B cell (primary cell): ENCODE data around the gene RCN1. TPM values are rescaled to one million over a fixed set of nuclear protein-coding genes. Genes with fewer than 3 reads are reported as not detected.

Source experiments
- ATAC-seq: fragments of 200-7000 bp; cut with Tn5 transposase; one replicate; pipeline ENCODE4 v1.10.0; 2021; ENCODE audit warnings: low read depth, mild to moderate bottlenecking, moderate number of reproducible peaks, moderate library complexity
- CTCF ChIA-PET: fragments of 350-600 bp; sonication (Branson Sonifier 250); formaldehyde crosslinking; loops from one replicate; lab custom pipeline; 2021; ENCODE audit warnings: antibody characterized with exemption, inconsistent platforms; lab: Charles Lee
- POLR2A ChIA-PET: fragments of 350-600 bp; sonication (Branson Sonifier 250); formaldehyde crosslinking; loops from one replicate; lab custom pipeline; 2021; ENCODE audit warnings: antibody characterized with exemption; lab: Charles Lee
- DNase-seq: peaks from one replicate; pipeline ENCODE4 v3.0.0; 2013
- H2AFZ ChIP-seq: 2 replicates; pipeline ENCODE4 v1.6.1; 2012; ENCODE audit warnings: mild to moderate bottlenecking, low read depth, low read length; ENCODE audit not compliant: insufficient read depth, poor library complexity, severe bottlenecking
- H3K27ac ChIP-seq, 2 donors: 1 replicate in 1 of 2; 2 replicates in 1 of 2; pipeline ENCODE4 v1.5.1; 2012 to 2013; ENCODE audit warnings: low read length in 2 of 2, mild to moderate bottlenecking in 2 of 2, moderate library complexity in 1 of 2
- H3K27me3 ChIP-seq, 4 experiments: fragments of 200-600 bp in 1 of 4; sonication (generic) in 1 of 4; replicated peaks in 1 of 4; 1 replicate in 2 of 4; 2 replicates in 2 of 4; pipeline versions ENCODE4 v1.6.1 to v1.7.0; 2013 to 2016; ENCODE audit warnings: low read length in 3 of 4, mild to moderate bottlenecking in 2 of 4, mixed read lengths in 1 of 4, moderate library complexity in 1 of 4; ENCODE audit not compliant: insufficient read depth in 4 of 4, control insufficient read depth in 3 of 4; ENCODE audit errors: control extremely low read depth in 1 of 4
- H3K36me3 ChIP-seq, 2 experiments: replicated peaks in 1 of 2; 1 replicate in 1 of 2; 2 replicates in 1 of 2; pipeline versions ENCODE4 v1.6.1 to v1.7.1; 2013; ENCODE audit warnings: low read length in 1 of 2; ENCODE audit not compliant: insufficient read depth in 2 of 2, control insufficient read depth in 1 of 2; ENCODE audit errors: control extremely low read depth in 1 of 2, extremely low read depth in 1 of 2
- H3K4me1 ChIP-seq, 2 donors: fragments of 200-600 bp in 1 of 2; sonication (generic) in 1 of 2; 1 replicate in 1 of 2; 2 replicates in 1 of 2; pipeline versions ENCODE4 v1.5.1 to v1.6.1; 2013 to 2017; ENCODE audit warnings: low read length in 2 of 2; ENCODE audit not compliant: control insufficient read depth in 2 of 2, insufficient read depth in 2 of 2
- H3K4me2 ChIP-seq: replicated peaks from 2 replicates; pipeline ENCODE3; 2012; ENCODE audit warnings: mild to moderate bottlenecking, low read depth, low read length; ENCODE audit not compliant: poor library complexity, severe bottlenecking
- H3K4me3 ChIP-seq, 5 experiments: fragments of 200-600 bp in 1 of 5; sonication (generic) in 1 of 5; 1 replicate in 3 of 5; 2 replicates in 2 of 5; pipeline versions ENCODE4 v1.5.1 to v1.7.0; 2011 to 2016; ENCODE audit warnings: low read length in 4 of 5, mild to moderate bottlenecking in 4 of 5, low read depth in 2 of 5, control low read depth in 1 of 5, moderate library complexity in 1 of 5; ENCODE audit not compliant: insufficient read depth in 1 of 5; ENCODE audit errors: control extremely low read depth in 1 of 5, extremely low read depth in 1 of 5
- H3K79me2 ChIP-seq: fragments of 200-600 bp; sonication (generic); one replicate; pipeline ENCODE4 v1.6.0; 2016; ENCODE audit warnings: low read length; ENCODE audit not compliant: control insufficient read depth, insufficient read depth
- H3K9ac ChIP-seq: fragments of 200-600 bp; sonication (generic); 2 replicates; pipeline ENCODE4 v1.6.1; 2017; ENCODE audit warnings: mild to moderate bottlenecking, low read length, moderate library complexity
- H3K9me3 ChIP-seq, 3 donors: one replicate each; pipeline versions ENCODE4 v1.6.1 to v1.7.1; 2013; ENCODE audit warnings: low read length in 2 of 3; ENCODE audit not compliant: control insufficient read depth in 2 of 3, insufficient read depth in 1 of 3; ENCODE audit errors: control extremely low read depth in 1 of 3
- H4K20me1 ChIP-seq: 2 replicates; pipeline ENCODE4 v1.6.0; 2012; ENCODE audit warnings: mild to moderate bottlenecking, low read length; ENCODE audit not compliant: insufficient read depth, control insufficient read depth, poor library complexity, severe bottlenecking
- H3K27ac Mint-ChIP-seq: one replicate; pipeline ENCODE4 v1.8.0; 2021; ENCODE audit warnings: mixed read lengths
- H3K27me3 Mint-ChIP-seq: one replicate; pipeline ENCODE4 v1.8.0; 2021; ENCODE audit warnings: mixed read lengths
- H3K4me1 Mint-ChIP-seq: one replicate; pipeline ENCODE4 v1.8.0; 2021; ENCODE audit warnings: mixed read lengths
- H3K4me3 Mint-ChIP-seq: one replicate; pipeline ENCODE4 v1.8.0; 2021; ENCODE audit warnings: mixed read lengths
- H3K9me3 Mint-ChIP-seq: one replicate; pipeline ENCODE4 v1.8.0; 2022; ENCODE audit warnings: mixed read lengths; ENCODE audit not compliant: insufficient read depth
- CTCF ChIP-seq: fragments of 200-600 bp; IDR thresholded peaks from one replicate; pipeline ENCODE4 v1.8.0; 2022; ENCODE audit warnings: antibody characterized with exemption, mild to moderate bottlenecking
- EZH2 ChIP-seq: IDR thresholded peaks from 2 replicates; pipeline ENCODE4 v1.6.1; 2012; ENCODE audit warnings: borderline replicate concordance, low read depth, mild to moderate bottlenecking, moderate library complexity, low read length; ENCODE audit not compliant: insufficient read depth, poor library complexity, severe bottlenecking
- WGBS: methylation state at CpG from one replicate; pipeline ENCODE4 v1.1.5; 2013; ENCODE audit warnings: missing lambda C conversion rate; ENCODE audit not compliant: insufficient coverage; 5-methylcytosine and 5-hydroxymethylcytosine counted together
- intact Hi-C: fragments of 100-400 bp; cut with micrococcal nuclease; formaldehyde crosslinking; loops from one replicate; pipeline ENCODE4 v1.10.0; 2022
- polyA plus RNA-seq: library from polyadenylated mRNA; depleted of rRNA; stranded (reverse); fragments of >200 nt; gene quantifications from 2 replicates; pipeline ENCODE4 v1.2.3, GENCODE V29; 2012
- total RNA-seq, 2 donors: library from RNA; stranded (reverse); fragments of 120-200 nt in 1 of 2; gene quantifications; 1 replicate in 1 of 2; 2 replicates in 1 of 2; pipeline versions ENCODE4 v1.2.3 to v1.2.4, GENCODE V29; 2013 to 2022

Gene RCN1
- total and polyA plus RNA-seq, 2 donors (not counting 1 experiment from before 2014, with no cell fraction given): 2.6 to 3.8 TPM

DNA sequence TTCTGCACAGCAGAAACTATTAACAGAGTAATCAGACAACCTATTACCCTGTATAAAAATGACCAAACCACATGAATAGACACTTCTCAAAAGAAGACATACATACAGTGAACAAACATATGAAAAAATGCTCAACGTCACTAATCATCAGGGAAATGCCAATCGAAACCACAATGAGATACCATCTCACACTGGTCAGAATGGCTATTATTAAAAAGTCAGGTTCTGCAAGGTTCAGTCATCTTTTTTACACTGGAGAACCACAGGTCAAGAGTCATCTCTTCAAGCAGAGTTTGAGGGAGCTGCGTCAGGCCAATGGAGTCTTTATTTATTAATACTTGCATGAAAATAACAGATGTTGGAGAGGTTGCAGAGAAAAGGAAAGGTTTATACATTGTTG is 40.4 kb downstream of the RCN1 start:
- ChIA-PET POLR2A (no interaction called here), CTCF (no interaction called here)
- Histone ChIP-seq H3K4me3 (no peak overlapping the region), H3K27me3 (no peaks in the 10 kb centered on the region), H3K9me3 (peaks cover 0 to 5% (median 5%) of the 10 kb centered on the region in 3 donors), H4K20me1 (no peaks in the 10 kb centered on the region), H3K79me2 (no peaks in the 10 kb centered on the region), H3K9ac (no peak overlapping the region), H3K4me1 (no peaks in the 10 kb centered on the region), H3K36me3 (no peaks in the 10 kb centered on the region), H3K4me2 (no peak overlapping the region), H3K27ac (no peak overlapping the region), H2AFZ (no peak overlapping the region)
- no peaks in the 10 kb centered on the region for H3K4me1 Mint-ChIP-seq
- no peak for DNase-seq
- no peak for TF ChIP-seq CTCF
- TF ChIP-seq EZH2: no peak
- peaks cover 2% of the 10 kb centered on the region for H3K9me3 Mint-ChIP-seq
- H3K27ac Mint-ChIP-seq: no peak overlapping the region
- no peak for ATAC-seq
- intact Hi-C loops: no loop called here
- no peak overlapping the region for H3K4me3 Mint-ChIP-seq
- 90% methylated on average over 2 of the region's 3 CpGs for WGBS
- peaks cover 12% of the 10 kb centered on the region for H3K27me3 Mint-ChIP-seq

DNA sequence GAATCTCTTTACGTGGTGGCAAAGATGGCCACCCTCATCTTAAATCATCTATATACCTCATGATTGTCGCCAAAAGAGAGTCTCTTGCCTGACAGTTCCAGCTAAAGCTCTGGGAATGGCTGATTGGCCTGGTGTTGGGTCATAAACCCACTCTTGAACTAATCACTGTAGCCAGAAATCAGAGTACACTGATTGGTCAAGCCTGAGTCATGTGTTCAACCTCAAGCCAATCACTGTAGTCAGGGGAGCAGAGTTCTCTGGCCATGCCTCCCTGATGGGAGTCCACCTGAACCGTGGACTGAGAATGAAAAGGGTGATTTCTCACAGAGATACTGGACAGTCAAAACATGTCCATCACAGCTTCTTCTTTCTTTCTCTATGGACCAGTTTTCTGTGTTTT is 45.8 kb downstream of the RCN1 start:
- no peaks in the 10 kb centered on the region for H3K27me3 ChIP-seq
- no peaks in the 10 kb centered on the region for H3K4me1 ChIP-seq
- no peak overlapping the region for H3K9ac ChIP-seq
- no peaks in the 10 kb centered on the region for H3K4me1 Mint-ChIP-seq
- H3K27me3 Mint-ChIP-seq: peaks cover 4% of the 10 kb centered on the region
- H3K4me3 ChIP-seq: no peak overlapping the region
- no CpG with 5 or more reads among the region's 3 CpGs for WGBS
- intact Hi-C loops: no loop called here
- ChIA-PET CTCF (no interaction called here), POLR2A (no interaction called here)
- no peak for ATAC-seq
- no peaks in the 10 kb centered on the region for H3K79me2 ChIP-seq
- H3K36me3 ChIP-seq: no peaks in the 10 kb centered on the region
- TF ChIP-seq CTCF (no peak), EZH2 (no peak)
- peaks cover 2% of the 10 kb centered on the region for H3K9me3 Mint-ChIP-seq
- no peak for DNase-seq
- H4K20me1 ChIP-seq: no peaks in the 10 kb centered on the region
- no peaks in the 10 kb centered on the region for H3K9me3 ChIP-seq
- H3K4me2 ChIP-seq: no peak overlapping the region
- no peak overlapping the region for H3K27ac ChIP-seq
- H2AFZ ChIP-seq: no peak overlapping the region
- H3K27ac Mint-ChIP-seq: no peak overlapping the region
- no peak overlapping the region for H3K4me3 Mint-ChIP-seq
